ENCODE data around the gene GCN1. TPM values are rescaled to one million over a fixed set of nuclear protein-coding genes. Genes with fewer than 3 reads are reported as not detected.

The GCN1 gene
- total RNA-seq, 4 donors from 2014 or later = 62.0 to 310 (median 101) TPM

GRCh38 chr12:120156315-120157259 is 37.9 kb downstream of the GCN1 start:
- no peak overlapping the region for H3K4me3 ChIP-seq
- H3K9me3 ChIP-seq = no peaks in the 10 kb centered on the region
- H3K27ac ChIP-seq = no peak overlapping the region
- no peak for DNase-seq (ENCODE audit: low spot score in 2 of 2)
- no peaks in the 10 kb centered on the region for H3K27me3 ChIP-seq
- WGBS = 95% methylated on average over 12 of the region's 22 CpGs
- no peak for TF ChIP-seq POLR2A (IDR thresholded peaks at IDR 0.05)
- no peak for TF ChIP-seq EP300 (IDR thresholded peaks at IDR 0.05)
- TF ChIP-seq CTCF (IDR thresholded peaks at IDR 0.05) = no peak
- H3K36me3 ChIP-seq = peaks cover 97% of the 10 kb centered on the region
- no peaks in the 10 kb centered on the region for H3K4me1 ChIP-seq

GRCh38 chr12:120155072-120155471 is 39.4 kb downstream of the GCN1 start:
- Histone ChIP-seq H3K27me3 (no peaks in the 10 kb centered on the region), H3K36me3 (peaks cover 97% of the 10 kb centered on the region), H3K4me3 (no peak overlapping the region), H3K27ac (no peak overlapping the region), H3K4me1 (no peaks in the 10 kb centered on the region), H3K9me3 (no peaks in the 10 kb centered on the region)
- WGBS = 89% methylated on average over 10 of the region's 15 CpGs
- TF ChIP-seq POLR2AphosphoS5 (IDR thresholded peaks at IDR 0.05) (no peak), POLR2A (IDR thresholded peaks at IDR 0.05) (no peak), EP300 (IDR thresholded peaks at IDR 0.05) (no peak), CTCF (IDR thresholded peaks at IDR 0.05) (no peak)
- DNase-seq (ENCODE audit: low spot score in 2 of 2) = no peak

GRCh38 chr12:120150919-120151525 is 43.5 kb downstream of the GCN1 start:
- peaks cover 97% of the 10 kb centered on the region for H3K36me3 ChIP-seq
- TF ChIP-seq POLR2A (IDR thresholded peaks at IDR 0.05) (no peak), CTCF (IDR thresholded peaks at IDR 0.05) (no peak)
- no peaks in the 10 kb centered on the region for H3K27me3 ChIP-seq
- no peak overlapping the region for H3K27ac ChIP-seq
- H3K4me3 ChIP-seq = no peak overlapping the region
- H3K4me1 ChIP-seq = no peaks in the 10 kb centered on the region
- DNase-seq (ENCODE audit: low spot score in 2 of 2) = no peak
- H3K9me3 ChIP-seq = no peaks in the 10 kb centered on the region
- 91% methylated on average over 19 of the region's 22 CpGs for WGBS

GRCh38 chr12:120148011-120148410 is 46.5 kb downstream of the GCN1 start:
- 100% methylated on average over 7 of the region's 11 CpGs for WGBS
- H3K9me3 ChIP-seq = no peaks in the 10 kb centered on the region
- peaks cover 95% of the 10 kb centered on the region for H3K36me3 ChIP-seq
- no peak overlapping the region for H3K27ac ChIP-seq
- H3K4me3 ChIP-seq = no peak overlapping the region
- TF ChIP-seq EP300 (IDR thresholded peaks at IDR 0.05) = no peak
- no peak for TF ChIP-seq POLR2AphosphoS5 (IDR thresholded peaks at IDR 0.05)
- no peak for TF ChIP-seq CTCF (IDR thresholded peaks at IDR 0.05)
- no peaks in the 10 kb centered on the region for H3K27me3 ChIP-seq
- no peaks in the 10 kb centered on the region for H3K4me1 ChIP-seq
- DNase-seq (ENCODE audit: low spot score in 2 of 2) = no peak

GRCh38 chr12:120145164-120145563 is 49.4 kb downstream of the GCN1 start:
- no peak overlapping the region for H3K4me3 ChIP-seq
- DNase-seq (ENCODE audit: low spot score in 2 of 2) = no peak
- WGBS = 94% methylated on average over 2 of the region's 8 CpGs
- TF ChIP-seq POLR2A (IDR thresholded peaks at IDR 0.05) = no peak
- TF ChIP-seq POLR2AphosphoS5 (IDR thresholded peaks at IDR 0.05) = no peak
- TF ChIP-seq EP300 (IDR thresholded peaks at IDR 0.05) = no peak
- no peak for TF ChIP-seq CTCF (IDR thresholded peaks at IDR 0.05)
- no peak overlapping the region for H3K27ac ChIP-seq
- peaks cover 98% of the 10 kb centered on the region for H3K36me3 ChIP-seq
- no peaks in the 10 kb centered on the region for H3K4me1 ChIP-seq
- H3K27me3 ChIP-seq = no peaks in the 10 kb centered on the region
- no peaks in the 10 kb centered on the region for H3K9me3 ChIP-seq
